K562 (cell line): ENCODE measurements around the gene CHL1. TPM values are rescaled to one million over a fixed set of nuclear protein-coding genes. Genes with fewer than 3 reads are reported as not detected.

Experiments used
- ATAC-seq: fragments of 200-7000 bp; cut with Tn5 transposase; 3 replicates; pipeline ENCODE4 v1.9.1; 2020; ENCODE audit warnings: moderate library complexity
- BruUV-seq: library from RNA; stranded (reverse); fragments of 400-500 nt; replicated peaks from 2 replicates; lab custom pipeline; 2021; lab: Mats Ljungman, UMichigan
- CTCF ChIA-PET: fragments of 300-600 bp; formaldehyde crosslinking; extraction: SDS; loops from one replicate; lab custom pipeline; 2021; ENCODE audit warnings: low intra/inter-chr PET ratio; lab: Yijun Ruan, JAX
- POLR2A ChIA-PET: fragments of 300-600, 350-650 bp; sonication (Branson Sonifier 250); formaldehyde crosslinking; extraction: SDS; loops from one replicate; lab custom pipeline; 2021; ENCODE audit warnings: antibody characterized with exemption, inconsistent platforms; lab: Yijun Ruan, JAX
- DNase-seq, 4 experiments: peaks; one replicate each; pipeline versions ENCODE4 v3.0.0 to v3.0.0-alpha.2; 2011 to 2018; ENCODE audit warnings: low spot score in 3 of 4, mixed read lengths in 3 of 4; ENCODE audit errors: extremely low read depth in 1 of 4
- FAIRE-seq: peaks from 2 replicates; lab custom pipeline; 2011; peaks lifted over from hg19 to GRCh38; lab: Jason Lieb, UNC
- H2AFZ ChIP-seq: 2 replicates; pipeline ENCODE4 v1.6.0; 2011; ENCODE audit warnings: low read depth, low read length, control low read depth, inconsistent platforms
- H3K27ac ChIP-seq: fragments of 200-600 bp; 3 replicates; pipeline ENCODE4 v1.8.0; 2011; ENCODE audit warnings: low read depth, mild to moderate bottlenecking, control low read depth, inconsistent platforms, low read length, moderate library complexity, mixed read lengths; ENCODE audit errors: extremely low read depth
- H3K27me3 ChIP-seq, 2 experiments: fragments of 300-600 bp in 1 of 2; 2 replicates in 1 of 2; 3 replicates in 1 of 2; pipeline versions ENCODE4 v1.6.0 to v1.8.0; 2011; ENCODE audit warnings: inconsistent platforms in 2 of 2, low read length in 2 of 2, mild to moderate bottlenecking in 1 of 2, mixed read lengths in 1 of 2, moderate library complexity in 1 of 2; ENCODE audit not compliant: control insufficient read depth in 2 of 2, insufficient read depth in 2 of 2
- H3K36me3 ChIP-seq: fragments of 300-600 bp; 3 replicates; pipeline ENCODE4 v1.8.0; 2011; ENCODE audit warnings: mild to moderate bottlenecking, low read length, inconsistent platforms; ENCODE audit not compliant: control insufficient read depth, insufficient read depth
- H3K4me1 ChIP-seq, 2 experiments: fragments of 200-600 bp in 1 of 2; replicated peaks in 1 of 2; 2 replicates in 1 of 2; 3 replicates in 1 of 2; pipeline versions ENCODE4 v1.5.1 to v1.8.0; 2011; ENCODE audit warnings: inconsistent platforms in 2 of 2, low read length in 2 of 2, mild to moderate bottlenecking in 1 of 2, mixed read lengths in 1 of 2, moderate library complexity in 1 of 2; ENCODE audit not compliant: control insufficient read depth in 2 of 2, insufficient read depth in 2 of 2
- H3K4me2 ChIP-seq: 2 replicates; pipeline ENCODE4 v1.6.1; 2011; ENCODE audit warnings: low read length, control low read depth, inconsistent platforms, mixed read lengths; ENCODE audit not compliant: insufficient read depth
- H3K4me3 ChIP-seq: fragments of 200-600 bp; sonication (generic), shearing (Covaris generic); 2 replicates; pipeline ENCODE4 v1.5.1; 2016; ENCODE audit warnings: control low read depth, inconsistent platforms
- H3K79me2 ChIP-seq: fragments of 200-600 bp; 3 replicates; pipeline ENCODE4 v1.8.0; 2011; ENCODE audit warnings: low read length, inconsistent platforms; ENCODE audit not compliant: control insufficient read depth, insufficient read depth
- H3K9ac ChIP-seq, 2 experiments: 2 replicates each; pipeline versions ENCODE4 v1.6.0 to v1.6.1; 2011; ENCODE audit warnings: low read depth in 2 of 2, low read length in 2 of 2, control low read depth in 1 of 2, inconsistent platforms in 1 of 2, mild to moderate bottlenecking in 1 of 2, mixed read lengths in 1 of 2; ENCODE audit not compliant: insufficient read depth in 1 of 2
- H3K9me1 ChIP-seq: one replicate; pipeline ENCODE4 v1.6.0; 2011; ENCODE audit warnings: inconsistent platforms, mild to moderate bottlenecking, low read length, moderate library complexity; ENCODE audit not compliant: control insufficient read depth, insufficient read depth
- H3K9me3 ChIP-seq: replicated peaks from 2 replicates; pipeline ENCODE4 v1.5.1; 2011; ENCODE audit warnings: low read depth, low read length, inconsistent platforms; ENCODE audit not compliant: control insufficient read depth, insufficient read depth
- H4K20me1 ChIP-seq: replicated peaks from 2 replicates; pipeline ENCODE4 v1.6.1; 2011; ENCODE audit warnings: low read length, inconsistent platforms, mixed read lengths; ENCODE audit not compliant: control insufficient read depth, insufficient read depth
- BCL6 ChIP-seq: fragments of 250-450 bp; sonication (Bioruptor Pico); IDR thresholded peaks from 2 replicates; pipeline ENCODE4 v1.4.0; 2020
- BHLHE40 ChIP-seq: IDR thresholded peaks from 2 replicates; pipeline ENCODE4 v1.6.1; 2011; ENCODE audit warnings: low read length, improper control_type of control experiment
- ELK1 ChIP-seq: sonication (generic); formaldehyde crosslinking; IDR thresholded peaks from 2 replicates; pipeline ENCODE4 v1.8.1; 2022; ENCODE audit warnings: missing genetic modification reagents
- EP300 ChIP-seq: IDR thresholded peaks from 2 replicates; pipeline ENCODE4 v1.6.1; 2012; ENCODE audit warnings: low read length, improper control_type of control experiment
- MCM5 ChIP-seq: fragments of 450-650 bp; IDR thresholded peaks from 2 replicates; pipeline ENCODE4 v1.6.1; 2016; ENCODE audit warnings: low read depth
- POLR2G ChIP-seq: fragments of 200-400 bp; formaldehyde crosslinking; IDR thresholded peaks from 2 replicates; pipeline ENCODE4 v1.6.1; 2017; ENCODE audit warnings: low read depth, mild to moderate bottlenecking, antibody characterized with exemption, low read length, moderate library complexity
- TARDBP ChIP-seq: fragments of 450-650 bp; IDR thresholded peaks from 2 replicates; pipeline ENCODE4 v1.6.1; 2016
- THAP7 ChIP-seq: fragments of 250-450 bp; sonication (Bioruptor Pico); IDR thresholded peaks from 2 replicates; pipeline ENCODE4 v1.5.0; 2021
- ZNF133 ChIP-seq: fragments of 250-450 bp; sonication (Bioruptor Pico); IDR thresholded peaks from 2 replicates; pipeline ENCODE4 v1.4.0; 2020; ENCODE audit warnings: mild to moderate bottlenecking
- ZSCAN29 ChIP-seq: fragments of 450-650 bp; IDR thresholded peaks from 2 replicates; pipeline ENCODE4 v1.6.1; 2017
- WGBS: fragments of 100-300 bp; shearing (Covaris generic); methylation state at CpG from one replicate; pipeline ENCODE4 v1.1.6; 2016; ENCODE audit warnings: low coverage, mixed read lengths; ENCODE audit not compliant: insufficient coverage; ENCODE audit errors: missing lambda C conversion rate; 5-methylcytosine and 5-hydroxymethylcytosine counted together
- in situ Hi-C: fragments of 300-500 bp; cut with MboI; formaldehyde crosslinking; loops from 4 replicates; pipeline ENCODE4 v1.15.0; 2018; ENCODE audit warnings: inconsistent platforms, mixed read lengths
- intact Hi-C: fragments of 100-400 bp; cut with micrococcal nuclease; formaldehyde crosslinking; loops from 2 replicates; pipeline ENCODE4 v1.14.2; 2022
- polyA plus RNA-seq, 8 experiments: library from polyadenylated mRNA; depleted of rRNA in 4 of 8; stranded (reverse) in 5 of 8; unstranded in 3 of 8; fragments of >200 nt; fragmentation: Nextera tagmentation in 2 of 8; fragmentation: Illumina TruSeq in 1 of 8; extraction: Ambion mirVana in 2 of 8; extraction: Trizol in 1 of 8; gene quantifications; 2 replicates each; pipeline versions ENCODE4 v1.2.1 to v1.2.3, GENCODE V29; 2011 to 2014; ENCODE audit warnings: inconsistent platforms in 1 of 8, missing spikeins in 1 of 8
- total RNA-seq, 7 experiments: library from RNA; depleted of rRNA in 6 of 7; stranded (reverse); fragments of >200 nt in 6 of 7; fragmentation: Illumina TruSeq in 2 of 7; extraction: Trizol in 2 of 7; gene quantifications; 2 replicates each; pipeline versions ENCODE4 v1.2.1 to v1.2.3, GENCODE V29; 2011 to 2021; ENCODE audit warnings: low replicate concordance in 1 of 7

The CHL1 gene
- total and polyA plus RNA-seq, 9 of the 15 experiments (the other 6 are each of a cell fraction or from before 2014, with no cell fraction given) = 0.02 TPM; not detected in 8

GRCh38 chr3:277873-278272 lies 81.3 kb downstream of the CHL1 start:
- FAIRE-seq (no peak), ATAC-seq (no peak), DNase-seq (no peak)
- Histone ChIP-seq H3K36me3 (no peaks in the 10 kb centered on the region), H3K4me3 (no peak overlapping the region), H4K20me1 (no peaks in the 10 kb centered on the region), H3K4me2 (no peak overlapping the region), H3K27ac (no peak overlapping the region), H3K79me2 (no peaks in the 10 kb centered on the region), H3K9ac (no peak overlapping the region), H2AFZ (no peak overlapping the region), H3K4me1 (no peaks in the 10 kb centered on the region), H3K9me1 (no peaks in the 10 kb centered on the region), H3K27me3 (no peaks in the 10 kb centered on the region), H3K9me3 (no peaks in the 10 kb centered on the region; the same call in 1 of the 2 replicates)
- CTCF ChIA-PET = no interaction called here
- in situ Hi-C loops = no loop called here
- WGBS = 0% methylated on average over 1 of the region's 1 CpG
- TF ChIP-seq BHLHE40 = no peak
- no peak for TF ChIP-seq ZSCAN29
- TF ChIP-seq BCL6 (CRISPR knock-in tag) = no peak
- TF ChIP-seq ZNF133 (CRISPR knock-in tag) = no peak
- no peak for TF ChIP-seq MCM5
- TF ChIP-seq TARDBP = no peak
- no peak for TF ChIP-seq THAP7 (CRISPR knock-in tag)
- TF ChIP-seq EP300 = no peak
- TF ChIP-seq POLR2G = no peak
- no peak for TF ChIP-seq ELK1 (CRISPR knock-in tag)
- BruUV-seq = no TSS peak
- intact Hi-C loops = no loop called here
- POLR2A ChIA-PET = no interaction called here
